Measurements from ENCODE around the gene RPS6KA2.

DNA sequence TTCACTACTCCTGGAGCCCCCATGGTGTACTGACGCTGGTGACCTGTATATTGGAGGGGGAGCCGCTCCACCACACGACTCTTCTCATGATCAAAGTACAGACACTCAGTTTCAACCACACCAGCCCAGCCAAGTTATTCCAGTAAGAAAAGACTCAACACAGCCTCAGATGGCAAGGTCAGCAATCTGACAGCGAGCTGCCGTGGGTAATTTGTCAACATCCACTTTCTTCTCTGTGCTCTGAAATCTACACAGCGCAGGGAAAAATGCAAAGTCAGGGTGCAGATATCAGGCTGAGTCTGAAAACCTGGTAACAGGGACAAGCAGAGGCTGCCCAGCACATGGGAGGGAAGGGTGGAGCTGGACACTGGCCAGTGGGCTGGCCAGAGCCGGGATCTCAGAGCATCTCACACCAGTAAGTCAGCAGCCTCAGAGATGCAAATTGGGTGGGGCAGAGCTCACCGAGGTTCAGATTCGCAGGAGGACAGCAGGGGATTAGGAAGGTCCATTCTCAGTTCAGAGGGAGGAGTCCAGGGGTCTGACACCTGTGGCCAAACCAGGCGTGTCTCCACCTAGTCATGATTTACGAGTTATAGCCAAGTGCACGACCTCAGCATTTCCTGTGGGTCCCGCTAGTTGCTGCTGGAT, 44.5 kb upstream of the RPS6KA2 start:
- TF ChIP-seq POLR2AphosphoS5 (IDR thresholded peaks at IDR 0.05; ENCODE audit: low read depth, low read length) (no peak), SIN3A (IDR thresholded peaks at IDR 0.05; ENCODE audit: borderline replicate concordance, insufficient read depth, low read depth, low read length) (no peak), TCF7L2 (IDR thresholded peaks at IDR 0.05; ENCODE audit: low read depth, low read length) (no peak)
- TF ChIP-seq, protein P1, sequence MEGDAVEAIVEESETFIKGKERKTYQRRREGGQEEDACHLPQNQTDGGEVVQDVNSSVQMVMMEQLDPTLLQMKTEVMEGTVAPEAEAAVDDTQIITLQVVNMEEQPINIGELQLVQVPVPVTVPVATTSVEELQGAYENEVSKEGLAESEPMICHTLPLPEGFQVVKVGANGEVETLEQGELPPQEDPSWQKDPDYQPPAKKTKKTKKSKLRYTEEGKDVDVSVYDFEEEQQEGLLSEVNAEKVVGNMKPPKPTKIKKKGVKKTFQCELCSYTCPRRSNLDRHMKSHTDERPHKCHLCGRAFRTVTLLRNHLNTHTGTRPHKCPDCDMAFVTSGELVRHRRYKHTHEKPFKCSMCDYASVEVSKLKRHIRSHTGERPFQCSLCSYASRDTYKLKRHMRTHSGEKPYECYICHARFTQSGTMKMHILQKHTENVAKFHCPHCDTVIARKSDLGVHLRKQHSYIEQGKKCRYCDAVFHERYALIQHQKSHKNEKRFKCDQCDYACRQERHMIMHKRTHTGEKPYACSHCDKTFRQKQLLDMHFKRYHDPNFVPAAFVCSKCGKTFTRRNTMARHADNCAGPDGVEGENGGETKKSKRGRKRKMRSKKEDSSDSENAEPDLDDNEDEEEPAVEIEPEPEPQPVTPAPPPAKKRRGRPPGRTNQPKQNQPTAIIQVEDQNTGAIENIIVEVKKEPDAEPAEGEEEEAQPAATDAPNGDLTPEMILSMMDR (IDR thresholded peaks at IDR 0.05) = no peak
- TF ChIP-seq, protein P2, sequence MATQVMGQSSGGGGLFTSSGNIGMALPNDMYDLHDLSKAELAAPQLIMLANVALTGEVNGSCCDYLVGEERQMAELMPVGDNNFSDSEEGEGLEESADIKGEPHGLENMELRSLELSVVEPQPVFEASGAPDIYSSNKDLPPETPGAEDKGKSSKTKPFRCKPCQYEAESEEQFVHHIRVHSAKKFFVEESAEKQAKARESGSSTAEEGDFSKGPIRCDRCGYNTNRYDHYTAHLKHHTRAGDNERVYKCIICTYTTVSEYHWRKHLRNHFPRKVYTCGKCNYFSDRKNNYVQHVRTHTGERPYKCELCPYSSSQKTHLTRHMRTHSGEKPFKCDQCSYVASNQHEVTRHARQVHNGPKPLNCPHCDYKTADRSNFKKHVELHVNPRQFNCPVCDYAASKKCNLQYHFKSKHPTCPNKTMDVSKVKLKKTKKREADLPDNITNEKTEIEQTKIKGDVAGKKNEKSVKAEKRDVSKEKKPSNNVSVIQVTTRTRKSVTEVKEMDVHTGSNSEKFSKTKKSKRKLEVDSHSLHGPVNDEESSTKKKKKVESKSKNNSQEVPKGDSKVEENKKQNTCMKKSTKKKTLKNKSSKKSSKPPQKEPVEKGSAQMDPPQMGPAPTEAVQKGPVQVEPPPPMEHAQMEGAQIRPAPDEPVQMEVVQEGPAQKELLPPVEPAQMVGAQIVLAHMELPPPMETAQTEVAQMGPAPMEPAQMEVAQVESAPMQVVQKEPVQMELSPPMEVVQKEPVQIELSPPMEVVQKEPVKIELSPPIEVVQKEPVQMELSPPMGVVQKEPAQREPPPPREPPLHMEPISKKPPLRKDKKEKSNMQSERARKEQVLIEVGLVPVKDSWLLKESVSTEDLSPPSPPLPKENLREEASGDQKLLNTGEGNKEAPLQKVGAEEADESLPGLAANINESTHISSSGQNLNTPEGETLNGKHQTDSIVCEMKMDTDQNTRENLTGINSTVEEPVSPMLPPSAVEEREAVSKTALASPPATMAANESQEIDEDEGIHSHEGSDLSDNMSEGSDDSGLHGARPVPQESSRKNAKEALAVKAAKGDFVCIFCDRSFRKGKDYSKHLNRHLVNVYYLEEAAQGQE (IDR thresholded peaks at IDR 0.05; ENCODE audit: insufficient read depth in 1 of 2, low read depth in 2 of 2, low read length in 1 of 2) = no peak

All from Panc1 (cell line).